Epithelial cell of proximal tubule (primary cell): ENCODE measurements around the gene KCNMA1. TPM values are rescaled to one million over a fixed set of nuclear protein-coding genes. Genes with fewer than 3 reads are reported as not detected.

Experiments
- DNase-seq: peaks from one replicate; pipeline ENCODE4 v3.0.0-alpha.2; 2011; ENCODE audit warnings: low read depth
- H3K4me3 ChIP-seq: 2 replicates; pipeline ENCODE4 v1.5.1; 2011; ENCODE audit warnings: low read depth, mild to moderate bottlenecking, low read length
- CTCF ChIP-seq: conservative IDR thresholded peaks from 2 replicates; pipeline ENCODE4 v1.5.1; 2012; ENCODE audit warnings: low read depth, mild to moderate bottlenecking, low read length
- total RNA-seq: library from RNA; depleted of rRNA; stranded (reverse); fragments of >200 nt; gene quantifications from 2 replicates; pipeline ENCODE4 v1.2.3, GENCODE V29; 2015

The KCNMA1 gene
- total RNA-seq, 1 donor from 2014 or later, result 12.5 TPM

DNA sequence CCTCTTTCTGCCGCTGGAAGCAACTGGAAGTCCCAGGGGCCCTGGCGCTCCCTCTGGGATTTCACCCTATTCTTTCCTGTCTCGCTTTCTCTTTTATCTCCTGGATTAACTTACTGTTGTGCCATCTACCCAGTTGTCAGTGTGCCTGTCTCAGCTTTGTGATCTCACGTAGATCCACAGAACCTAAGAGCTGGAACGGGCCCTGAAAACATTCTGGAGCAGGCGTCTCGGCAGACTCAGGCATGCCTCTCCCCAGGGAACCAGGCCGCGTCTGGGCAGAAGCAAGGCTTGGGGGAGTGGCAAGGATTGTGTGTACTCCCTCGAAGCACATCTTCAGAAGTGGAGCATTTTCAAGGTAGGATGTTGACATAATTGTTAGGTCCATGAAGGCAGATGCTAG is 87.2 kb downstream of the KCNMA1 start:
- H3K4me3 ChIP-seq, result no peak overlapping the region
- TF ChIP-seq CTCF, result no peak
- no peak for DNase-seq

GRCh38 chr10:77548671-77549070 is 88.9 kb downstream of the KCNMA1 start:
- TF ChIP-seq CTCF, result no peak
- H3K4me3 ChIP-seq, result no peak overlapping the region
- DNase-seq, result no peak

GRCh38 chr10:77548157-77548556 is 89.5 kb downstream of the KCNMA1 start:
- no peak overlapping the region for H3K4me3 ChIP-seq
- DNase-seq, result no peak
- TF ChIP-seq CTCF, result no peak

GRCh38 chr10:77547307-77548050 is 90.1 kb downstream of the KCNMA1 start:
- no peak overlapping the region for H3K4me3 ChIP-seq
- TF ChIP-seq CTCF, result no peak
- DNase-seq, result no peak

DNA sequence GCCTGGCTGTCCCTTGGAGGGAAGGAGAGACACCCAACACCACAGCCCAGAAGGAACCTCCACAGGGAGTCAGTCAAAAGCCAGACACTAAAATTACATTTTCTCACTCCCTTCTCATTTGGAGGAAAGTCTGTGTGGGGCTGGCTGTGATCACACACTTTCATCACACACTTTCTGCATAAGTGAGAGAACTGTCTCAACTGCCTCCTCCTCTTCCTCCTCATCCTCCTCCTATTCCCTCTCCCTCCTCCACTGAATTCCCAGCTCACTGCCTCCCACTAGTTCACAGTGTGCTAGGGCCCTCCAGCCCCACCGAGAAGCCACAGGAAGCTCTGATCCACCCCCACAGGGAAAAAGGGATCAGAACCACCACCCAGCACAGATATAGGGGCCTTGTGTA is 91.6 kb downstream of the KCNMA1 start:
- TF ChIP-seq CTCF, result no peak
- no peak overlapping the region for H3K4me3 ChIP-seq
- no peak for DNase-seq

DNA sequence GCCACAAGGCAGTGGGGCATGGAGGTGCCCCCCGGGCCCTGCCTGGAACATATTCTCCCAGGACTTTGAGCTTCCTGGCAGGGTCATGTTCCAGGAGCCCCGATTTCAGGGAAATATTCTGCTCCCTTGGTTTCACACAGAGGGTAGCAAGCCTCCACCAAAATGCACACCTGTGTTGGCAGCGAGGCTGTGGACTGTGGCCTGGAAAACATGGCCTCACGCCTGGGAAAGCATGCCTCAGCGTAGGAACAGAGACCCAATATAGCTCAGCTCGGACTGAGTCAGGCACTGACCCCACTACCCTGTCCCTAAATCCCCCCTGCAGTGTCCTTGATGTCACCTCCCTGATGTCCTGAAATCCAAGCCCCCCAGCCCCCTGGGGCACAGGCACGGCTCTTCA is 92.0 kb downstream of the KCNMA1 start:
- no peak overlapping the region for H3K4me3 ChIP-seq
- no peak for TF ChIP-seq CTCF
- DNase-seq, result no peak

- TF ChIP-seq CTCF, result no peak
- no peak overlapping the region for H3K4me3 ChIP-seq
- DNase-seq, result no peak
Observed at GRCh38 chr10:77544617-77545016, 93.0 kb downstream of the KCNMA1 start.
